ENCODE results near the gene SLX4.

Gene SLX4

GRCh38 chr16:3602320-3602653, 9.1 kb downstream of the SLX4 start:
- no peak for TF ChIP-seq JUND (IDR thresholded peaks at IDR 0.05; ENCODE audit: low read depth)
- in situ Hi-C loops (cut with HindIII; ENCODE audit: low pct_unique_long_range_greater_than_20kb, low sequenced_read_pairs), result no loop called here
- DNase-seq (ENCODE audit: low read depth in 1 of 2, low spot score in 1 of 2), result no peak

DNA sequence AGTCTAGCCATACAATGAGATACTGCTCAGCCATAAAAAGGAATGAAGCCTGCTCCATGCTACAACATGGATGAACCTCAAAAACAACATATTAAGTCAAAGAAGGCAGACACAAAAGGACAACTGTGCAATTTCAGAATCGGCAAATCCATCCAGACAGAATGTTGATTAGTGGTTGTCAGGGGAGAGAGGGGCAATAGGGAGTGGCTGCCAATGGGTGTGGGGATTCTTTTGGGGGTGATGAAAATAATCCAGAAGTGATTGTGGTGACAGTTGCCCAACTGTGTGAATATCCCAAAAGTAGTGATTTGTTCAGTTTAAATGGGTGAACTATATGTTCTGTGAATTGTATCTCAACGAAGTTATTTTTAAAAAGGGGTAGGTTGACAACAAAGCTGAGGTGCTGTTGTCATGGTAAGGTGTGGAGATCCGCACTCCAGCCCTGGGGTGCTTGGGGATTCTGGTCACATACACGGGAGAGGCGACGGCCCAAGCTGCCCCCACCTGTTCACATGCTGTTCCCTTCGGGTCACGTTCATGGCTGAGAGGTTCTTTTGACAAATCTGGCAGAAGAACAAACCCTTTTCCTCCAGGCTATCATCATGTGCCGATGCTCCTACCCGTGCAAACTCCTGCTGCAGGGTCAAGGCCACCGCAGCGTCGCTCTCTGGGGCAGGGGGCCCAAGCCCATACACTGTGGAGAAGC, 9.6 kb downstream of the SLX4 start:
- no peak for TF ChIP-seq JUND (IDR thresholded peaks at IDR 0.05; ENCODE audit: low read depth)
- in situ Hi-C loops (cut with HindIII; ENCODE audit: low pct_unique_long_range_greater_than_20kb, low sequenced_read_pairs), result no loop called here
- no peak for DNase-seq (ENCODE audit: low read depth in 1 of 2, low spot score in 1 of 2)

- no peak for TF ChIP-seq JUND (IDR thresholded peaks at IDR 0.05; ENCODE audit: low read depth)
- no peak for DNase-seq (ENCODE audit: low read depth in 1 of 2, low spot score in 1 of 2)
- in situ Hi-C loops (cut with HindIII; ENCODE audit: low pct_unique_long_range_greater_than_20kb, low sequenced_read_pairs), result no loop called here
Measured at GRCh38 chr16:3599922-3600321, 11.5 kb downstream of the SLX4 start.

- TF ChIP-seq JUND (IDR thresholded peaks at IDR 0.05; ENCODE audit: low read depth), result no peak
- in situ Hi-C loops (cut with HindIII; ENCODE audit: low pct_unique_long_range_greater_than_20kb, low sequenced_read_pairs), result no loop called here
- DNase-seq (ENCODE audit: low read depth in 1 of 2, low spot score in 1 of 2), result no peak
Measured at GRCh38 chr16:3599121-3599520, 12.3 kb downstream of the SLX4 start.

GRCh38 chr16:3598236-3598635, 13.2 kb downstream of the SLX4 start:
- no peak for DNase-seq (ENCODE audit: low read depth in 1 of 2, low spot score in 1 of 2)
- in situ Hi-C loops (cut with HindIII; ENCODE audit: low pct_unique_long_range_greater_than_20kb, low sequenced_read_pairs), result no loop called here
- TF ChIP-seq JUND (IDR thresholded peaks at IDR 0.05; ENCODE audit: low read depth), result no peak

GRCh38 chr16:3597676-3598075, 13.7 kb downstream of the SLX4 start:
- no peak for DNase-seq (ENCODE audit: low read depth in 1 of 2, low spot score in 1 of 2)
- TF ChIP-seq JUND (IDR thresholded peaks at IDR 0.05; ENCODE audit: low read depth), result no peak
- in situ Hi-C loops (cut with HindIII; ENCODE audit: low pct_unique_long_range_greater_than_20kb, low sequenced_read_pairs), result no loop called here

- TF ChIP-seq JUND (IDR thresholded peaks at IDR 0.05; ENCODE audit: low read depth), result no peak
- DNase-seq (ENCODE audit: low read depth in 1 of 2, low spot score in 1 of 2), result no peak
- in situ Hi-C loops (cut with HindIII; ENCODE audit: low pct_unique_long_range_greater_than_20kb, low sequenced_read_pairs), result no loop called here
Measured at GRCh38 chr16:3597226-3597625, 14.2 kb downstream of the SLX4 start.

GRCh38 chr16:3596101-3596861, 15.1 kb downstream of the SLX4 start:
- in situ Hi-C loops (cut with HindIII; ENCODE audit: low pct_unique_long_range_greater_than_20kb, low sequenced_read_pairs), result no loop called here
- DNase-seq (ENCODE audit: low read depth in 1 of 2, low spot score in 1 of 2), result no peak
- TF ChIP-seq JUND (IDR thresholded peaks at IDR 0.05; ENCODE audit: low read depth), result no peak

- in situ Hi-C loops (cut with HindIII; ENCODE audit: low pct_unique_long_range_greater_than_20kb, low sequenced_read_pairs), result no loop called here
- TF ChIP-seq JUND (IDR thresholded peaks at IDR 0.05; ENCODE audit: low read depth), result no peak
- DNase-seq (ENCODE audit: low read depth in 1 of 2, low spot score in 1 of 2), result no peak
Measured at GRCh38 chr16:3595521-3596021, 15.8 kb downstream of the SLX4 start.

DNA sequence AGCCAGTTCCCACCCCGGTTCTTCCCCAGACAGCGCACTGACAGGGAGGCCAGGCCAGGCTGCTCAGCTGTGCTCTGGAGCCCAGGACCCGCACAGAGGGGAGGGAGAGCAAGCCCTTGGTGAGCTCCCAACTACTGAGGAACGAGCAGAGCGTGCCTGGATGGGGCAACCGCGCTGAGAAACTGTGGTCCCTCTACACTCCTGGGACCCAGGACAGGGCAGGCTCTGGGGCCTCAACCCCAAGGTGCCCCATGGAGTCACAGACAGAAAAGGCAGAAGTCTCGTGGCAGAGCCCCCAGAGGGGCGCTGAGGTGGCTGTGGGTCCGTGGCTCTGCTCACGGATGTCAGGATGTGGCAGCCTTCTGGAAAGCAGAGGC, 16.3 kb downstream of the SLX4 start:
- TF ChIP-seq JUND (IDR thresholded peaks at IDR 0.05; ENCODE audit: low read depth), result no peak
- in situ Hi-C loops (cut with HindIII; ENCODE audit: low pct_unique_long_range_greater_than_20kb, low sequenced_read_pairs), result no loop called here
- no peak for DNase-seq (ENCODE audit: low read depth in 1 of 2, low spot score in 1 of 2)

DNA sequence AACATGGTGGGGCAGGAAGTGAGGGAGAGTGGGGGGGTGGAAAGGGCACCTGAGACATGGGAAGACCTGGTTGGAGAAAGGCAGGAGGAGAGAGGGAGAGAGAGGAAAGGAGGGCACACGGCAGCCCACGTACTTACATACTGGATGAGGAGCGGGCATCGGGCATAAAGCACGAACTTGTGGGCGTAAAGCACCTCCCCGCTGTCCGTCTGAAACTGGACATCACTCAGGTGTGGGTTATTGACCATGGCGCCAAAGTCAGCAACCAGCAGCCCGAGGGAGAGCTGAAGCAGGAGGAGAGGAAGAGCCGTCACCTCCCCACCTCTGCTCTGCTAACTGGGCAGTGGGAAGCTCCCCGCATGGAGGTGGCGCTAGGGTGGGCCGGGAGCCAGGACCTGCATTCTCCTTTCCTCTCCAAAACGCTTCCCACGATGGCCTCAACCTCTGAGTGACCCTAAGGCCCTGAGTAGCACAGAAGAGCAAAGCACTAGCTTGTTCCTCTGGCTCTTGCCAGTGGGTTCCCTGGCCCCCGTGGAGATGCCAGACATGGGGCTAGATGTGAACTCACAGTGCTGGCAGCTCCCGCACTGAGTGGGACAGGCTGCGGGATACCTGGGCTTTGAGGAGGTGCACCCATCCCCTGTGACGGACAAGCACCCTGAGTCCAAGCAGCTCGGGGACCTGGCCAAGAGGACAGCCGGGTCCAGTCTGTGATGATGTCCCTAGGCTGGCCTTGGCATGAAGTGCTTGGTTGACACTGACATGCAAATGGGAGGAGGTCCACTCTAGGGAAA, 16.9 kb downstream of the SLX4 start:
- no peak for DNase-seq (ENCODE audit: low read depth in 1 of 2, low spot score in 1 of 2)
- TF ChIP-seq JUND (IDR thresholded peaks at IDR 0.05; ENCODE audit: low read depth), result no peak
- in situ Hi-C loops (cut with HindIII; ENCODE audit: low pct_unique_long_range_greater_than_20kb, low sequenced_read_pairs), result no loop called here

- no peak for TF ChIP-seq JUND (IDR thresholded peaks at IDR 0.05; ENCODE audit: low read depth)
- no peak for DNase-seq (ENCODE audit: low read depth in 1 of 2, low spot score in 1 of 2)
- in situ Hi-C loops (cut with HindIII; ENCODE audit: low pct_unique_long_range_greater_than_20kb, low sequenced_read_pairs), result no loop called here
Measured at GRCh38 chr16:3592559-3592958, 18.8 kb downstream of the SLX4 start.

- no peak for DNase-seq (ENCODE audit: low read depth in 1 of 2, low spot score in 1 of 2)
- TF ChIP-seq JUND (IDR thresholded peaks at IDR 0.05; ENCODE audit: low read depth), result no peak
- in situ Hi-C loops (cut with HindIII; ENCODE audit: low pct_unique_long_range_greater_than_20kb, low sequenced_read_pairs), result no loop called here
Measured at GRCh38 chr16:3591991-3592390, 19.4 kb downstream of the SLX4 start.
